HepG2 (cell line): ENCODE results near the gene BCAS4. TPM values are rescaled to one million over a fixed set of nuclear protein-coding genes. Genes with fewer than 3 reads are reported as not detected.

Experiments
- ATAC-seq: fragments of 200-7000 bp; cut with Tn5 transposase; 3 replicates; pipeline ENCODE4 v1.9.1; 2020; ENCODE audit warnings: mild to moderate bottlenecking, moderate library complexity
- BruUV-seq: library from RNA; stranded (reverse); fragments of 400-500 nt; replicated peaks from 2 replicates; lab custom pipeline; 2021; lab: Mats Ljungman, UMichigan
- CTCF ChIA-PET: fragments of 300-600 bp; formaldehyde crosslinking; extraction: SDS; loops from one replicate; lab custom pipeline; 2021; ENCODE audit warnings: low total read pairs, inconsistent platforms, low intra/inter-chr PET ratio; lab: Yijun Ruan, JAX
- POLR2A ChIA-PET: fragments of 350-600 bp; sonication (Branson Sonifier 250); formaldehyde crosslinking; loops from one replicate; lab custom pipeline; 2020; ENCODE audit warnings: antibody characterized with exemption, inconsistent platforms; lab: Yijun Ruan, JAX
- DNase-seq: peaks from one replicate; pipeline ENCODE4 v3.0.0-alpha.2; 2015; ENCODE audit warnings: low spot score
- FAIRE-seq: peaks from 3 replicates; lab custom pipeline; 2011; peaks lifted over from hg19 to GRCh38; lab: Jason Lieb, UNC
- H2AFZ ChIP-seq: one replicate; pipeline ENCODE4 v1.6.1; 2011; ENCODE audit warnings: low read length, inconsistent platforms
- H3K27ac ChIP-seq: fragments of 300-600 bp; 3 replicates; pipeline ENCODE4 v1.8.0; 2011; ENCODE audit warnings: mixed run types, mild to moderate bottlenecking, mixed read lengths, low read length, inconsistent platforms; ENCODE audit not compliant: insufficient read depth; ENCODE audit errors: extremely low read length
- H3K27me3 ChIP-seq, 2 experiments: fragments of 200-600 bp in 1 of 2; 2 replicates in 1 of 2; 3 replicates in 1 of 2; pipeline versions ENCODE4 v1.6.0 to v1.8.0; 2011; ENCODE audit warnings: low read length in 2 of 2, mild to moderate bottlenecking in 2 of 2, moderate library complexity in 2 of 2, inconsistent platforms in 1 of 2; ENCODE audit not compliant: insufficient read depth in 2 of 2, control insufficient read depth in 1 of 2
- H3K36me3 ChIP-seq, 2 experiments: fragments of 200-600 bp in 1 of 2; replicated peaks in 1 of 2; 2 replicates in 1 of 2; 3 replicates in 1 of 2; pipeline versions ENCODE4 v1.5.1 to v1.8.0; 2011; ENCODE audit warnings: low read length in 2 of 2, inconsistent platforms in 1 of 2; ENCODE audit not compliant: insufficient read depth in 2 of 2, control insufficient read depth in 1 of 2
- H3K4me1 ChIP-seq: 2 replicates; pipeline ENCODE4 v1.5.1; 2012; ENCODE audit warnings: low read length, inconsistent platforms; ENCODE audit not compliant: insufficient read depth
- H3K4me2 ChIP-seq: 2 replicates; pipeline ENCODE4 v1.6.0; 2011; ENCODE audit warnings: low read depth, low read length, inconsistent platforms
- H3K4me3 ChIP-seq, 3 experiments: fragments of 200-600 bp in 1 of 3; sonication (generic), shearing (Covaris generic) in 1 of 3; replicated peaks in 1 of 3; 2 replicates each; pipeline ENCODE4 v1.5.1; 2011 to 2016; ENCODE audit warnings: low read length in 3 of 3, inconsistent platforms in 2 of 3, low read depth in 2 of 3, mild to moderate bottlenecking in 2 of 3, control low read depth in 1 of 3, mixed read lengths in 1 of 3; ENCODE audit not compliant: insufficient read depth in 1 of 3
- H3K79me2 ChIP-seq: one replicate; pipeline ENCODE4 v1.6.1; 2011; ENCODE audit warnings: low read length, inconsistent platforms; ENCODE audit not compliant: insufficient read depth
- H3K9ac ChIP-seq: 2 replicates; pipeline ENCODE4 v1.6.0; 2011; ENCODE audit warnings: mild to moderate bottlenecking, low read depth, low read length, inconsistent platforms; ENCODE audit not compliant: insufficient read depth
- H3K9me3 ChIP-seq: 2 replicates; pipeline ENCODE4 v1.5.1; 2012; ENCODE audit warnings: mild to moderate bottlenecking, low read length
- H4K20me1 ChIP-seq: 2 replicates; pipeline ENCODE4 v1.6.0; 2011; ENCODE audit warnings: inconsistent platforms, mild to moderate bottlenecking, low read length, moderate library complexity; ENCODE audit not compliant: insufficient read depth
- DMAP1 ChIP-seq: IDR thresholded peaks from 2 replicates; pipeline ENCODE4 v1.6.1; 2016
- FOSL2 ChIP-seq: sonication (generic); formaldehyde crosslinking; IDR thresholded peaks from 2 replicates; pipeline ENCODE4 v1.4.0; 2020; ENCODE audit warnings: missing genetic modification reagents
- FOXP1 ChIP-seq, 2 experiments: fragments of 450-650 bp in 1 of 2; IDR thresholded peaks; 2 replicates each; pipeline ENCODE4 v1.6.1; 2017 to 2018; ENCODE audit warnings: antibody characterized with exemption in 1 of 2
- GMEB1 ChIP-seq: sonication (generic); formaldehyde crosslinking; IDR thresholded peaks from 2 replicates; pipeline ENCODE4 v1.5.1; 2020; ENCODE audit warnings: missing genetic modification reagents, mild to moderate bottlenecking, borderline replicate concordance
- HNF4A ChIP-seq: sonication (generic); formaldehyde crosslinking; IDR thresholded peaks from 2 replicates; pipeline ENCODE4 v1.4.0; 2020; ENCODE audit warnings: missing genetic modification reagents
- HOXA3 ChIP-seq: sonication (generic); formaldehyde crosslinking; IDR thresholded peaks from 2 replicates; pipeline ENCODE4 v1.5.0; 2020; ENCODE audit warnings: missing genetic modification reagents
- MBD4 ChIP-seq: IDR thresholded peaks from 2 replicates; pipeline ENCODE4 v1.6.1; 2012; ENCODE audit warnings: low read length, inconsistent platforms, borderline replicate concordance
- MIER3 ChIP-seq: IDR thresholded peaks from 2 replicates; pipeline ENCODE4 v1.6.1; 2016; ENCODE audit warnings: missing compliant biosample characterization, borderline replicate concordance
- NR2F6 ChIP-seq, 2 experiments: IDR thresholded peaks; 2 replicates each; pipeline ENCODE4 v1.6.1; 2016; ENCODE audit warnings: antibody characterized with exemption in 1 of 2, mild to moderate bottlenecking in 1 of 2
- PAWR ChIP-seq: sonication (generic); formaldehyde crosslinking; IDR thresholded peaks from 2 replicates; pipeline ENCODE4 v1.4.0; 2020; ENCODE audit warnings: missing genetic modification reagents, mild to moderate bottlenecking, borderline replicate concordance
- RELA ChIP-seq: sonication (generic); formaldehyde crosslinking; IDR thresholded peaks from 2 replicates; pipeline ENCODE4 v1.4.0; 2020; ENCODE audit warnings: missing genetic modification reagents
- RNF2 ChIP-seq: fragments of 450-650 bp; conservative IDR thresholded peaks from 2 replicates; pipeline ENCODE4 v1.6.1; 2016; ENCODE audit warnings: low read depth
- SALL1 ChIP-seq: sonication (generic); formaldehyde crosslinking; IDR thresholded peaks from 2 replicates; pipeline ENCODE4 v1.8.0; 2022; ENCODE audit warnings: mild to moderate bottlenecking, missing genetic modification reagents
- ZNF256 ChIP-seq: sonication (generic); formaldehyde crosslinking; conservative IDR thresholded peaks from 2 replicates; pipeline ENCODE4 v1.4.0; 2020; ENCODE audit warnings: missing genetic modification reagents
- ZNF510 ChIP-seq: sonication (generic); formaldehyde crosslinking; IDR thresholded peaks from 2 replicates; pipeline ENCODE4 v1.4.0; 2020; ENCODE audit warnings: low read depth, mild to moderate bottlenecking, missing genetic modification reagents
- ZNF574 ChIP-seq: sonication (generic); formaldehyde crosslinking; IDR thresholded peaks from 2 replicates; pipeline ENCODE4 v1.4.0; 2020; ENCODE audit warnings: missing genetic modification reagents
- ZNF597 ChIP-seq: sonication (generic); formaldehyde crosslinking; IDR thresholded peaks from 2 replicates; pipeline ENCODE4 v1.5.0; 2020; ENCODE audit warnings: missing genetic modification reagents
- ZNF678 ChIP-seq: sonication (generic); formaldehyde crosslinking; IDR thresholded peaks from 2 replicates; pipeline ENCODE4 v1.4.0; 2020; ENCODE audit warnings: mild to moderate bottlenecking, missing genetic modification reagents
- WGBS: methylation state at CpG from one replicate; pipeline ENCODE4 v1.1.6; 2017; ENCODE audit warnings: low lambda C conversion rate; 5-methylcytosine and 5-hydroxymethylcytosine counted together
- in situ Hi-C: cut with HindIII; loops from 2 replicates; pipeline ENCODE4 v1.10.0; 2017; ENCODE audit warnings: low pct_unique_long_range_greater_than_20kb; ENCODE audit not compliant: extremely low pct_ligation_motif_present
- intact Hi-C: fragments of 100-400 bp; cut with micrococcal nuclease; formaldehyde crosslinking; loops from one replicate; pipeline ENCODE4 v1.10.0; 2022; ENCODE audit not compliant: unreplicated experiment
- polyA plus RNA-seq, 8 experiments: library from polyadenylated mRNA; depleted of rRNA in 3 of 8; stranded (reverse) in 7 of 8; unstranded in 1 of 8; fragments of >200 nt; fragmentation: Illumina TruSeq in 4 of 8; extraction: Trizol in 4 of 8; gene quantifications; 2 replicates each; pipeline versions ENCODE4 v1.2.1 to v1.2.3, GENCODE V29; 2011 to 2016; ENCODE audit warnings: low read depth in 4 of 8, missing spikeins in 1 of 8, mixed read lengths in 1 of 8; ENCODE audit not compliant: insufficient read depth in 1 of 8
- total RNA-seq, 5 experiments: library from RNA; depleted of rRNA; stranded (reverse); fragments of >200 nt; fragmentation: Illumina TruSeq; extraction: Trizol; gene quantifications; 2 replicates each; pipeline ENCODE4 v1.2.3, GENCODE V29; 2016; ENCODE audit warnings: low read depth in 1 of 5

BCAS4 gene
- total and polyA plus RNA-seq, 2 of the 13 experiments (the other 11 are each of a cell fraction or from before 2014, with no cell fraction given), result 7.2 to 8.0 TPM

- peak overlapping the region; percentile 55 for H2AFZ ChIP-seq
- peak overlapping the region; percentile 67 for H3K4me2 ChIP-seq
- H3K9me3 ChIP-seq, result no peaks in the 10 kb centered on the region
- H3K4me3 ChIP-seq, result no peak overlapping the region; a peak in 1 of 6 replicates
- in situ Hi-C loops, result loop anchor here (10.0 to 25.0 kb wide), 2 partner anchors 142 to 519 kb away; partner anchors contain the start of gene ADNP
- POLR2A ChIA-PET, result interaction anchor here (0.6 to 2.9 kb wide), 6 partner anchors 26 to 165 kb away, joined by 3 to 29 read pairs (median 10); partner anchors contain the start of genes ADNP, DPM1, MOCS3 and PARD6B
- no peak for DNase-seq
- CTCF ChIA-PET, result interaction anchor here (0.6 to 3.3 kb wide), 3 partner anchors 26 to 1450 kb away, joined by 3 to 62 read pairs (median 18); partner anchors contain the start of gene ADNP
- H3K4me1 ChIP-seq, result peaks cover 55% of the 10 kb centered on the region
- H3K27me3 ChIP-seq, result no peaks in the 10 kb centered on the region
- 27% methylated on average over 14 of the region's 14 CpGs for WGBS
- BruUV-seq, result no TSS peak
- intact Hi-C loops, result loop anchor here (5.0 kb wide), 2 partner anchors 189 to 514 kb away; no protein-coding TSS in a partner anchor
- no peak for FAIRE-seq
- H3K79me2 ChIP-seq, result no peaks in the 10 kb centered on the region
- H4K20me1 ChIP-seq, result no peaks in the 10 kb centered on the region
- H3K9ac ChIP-seq, result no peak overlapping the region; the same call in 1 of the 2 replicates
- H3K36me3 ChIP-seq, result no peaks in the 10 kb centered on the region
- no peak for ATAC-seq
- H3K27ac ChIP-seq, result no peak overlapping the region
- TF ChIP-seq ZNF256 (CRISPR knock-in tag), result 0 out of 2 replicates have a peak, but pooled peaks have one; percentile 51
- no peak for TF ChIP-seq MBD4
- TF ChIP-seq ZNF574 (CRISPR knock-in tag), result no peak
- TF ChIP-seq FOSL2 (CRISPR knock-in tag), result no peak
- TF ChIP-seq HNF4A, result 0 out of 2 replicates have a peak, but pooled peaks have one; percentile 27
- no peak for TF ChIP-seq MIER3
- peak; percentile 59; the same call in 1 of the 2 replicates for TF ChIP-seq ZNF510 (CRISPR knock-in tag)
- 0 out of 2 replicates have a peak, but pooled peaks have one; percentile 2 for TF ChIP-seq HOXA3 (CRISPR knock-in tag)
- TF ChIP-seq NR2F6 (IDR thresholded peaks at IDR 0.05), result 0 out of 2 replicates have a peak, but pooled peaks have one; percentile 36
- TF ChIP-seq NR2F6 (CRISPR knock-in tag; IDR thresholded peaks at IDR 0.05), result no peak
- TF ChIP-seq ZNF678 (CRISPR knock-in tag), result 0 out of 2 replicates have a peak, but pooled peaks have one; percentile 43
- no peak for TF ChIP-seq ZNF597 (CRISPR knock-in tag)
- TF ChIP-seq SALL1 (CRISPR knock-in tag), result peak; percentile 28; the same call in 1 of the 2 replicates
- 0 out of 2 replicates have a peak, but pooled peaks have one; percentile 15 for TF ChIP-seq DMAP1 (CRISPR knock-in tag)
- 0 out of 2 replicates have a peak, but pooled peaks have one; percentile 18 for TF ChIP-seq GMEB1 (CRISPR knock-in tag)
- TF ChIP-seq FOXP1 (IDR thresholded peaks at IDR 0.05), result peak; percentile 38; the same call in 1 of the 2 replicates
- no peak; the same call in 1 of the 2 replicates for TF ChIP-seq FOXP1 (CRISPR knock-in tag; IDR thresholded peaks at IDR 0.05)
- TF ChIP-seq PAWR (CRISPR knock-in tag), result no peak
- TF ChIP-seq RELA (CRISPR knock-in tag), result peak; percentile 30; the same call in 1 of the 2 replicates
- no peak for TF ChIP-seq RNF2
Measured at GRCh38 chr20:50792708-50793574, 1.9 kb upstream of the BCAS4 start.
